Measurements from ENCODE around the gene TMEM54.
"Not testable (repeated sequence)": the region's sequence is repeated elsewhere in the genome, so short reads cannot be mapped to it uniquely, and the experiment has no call there.

Gene TMEM54

DNA sequence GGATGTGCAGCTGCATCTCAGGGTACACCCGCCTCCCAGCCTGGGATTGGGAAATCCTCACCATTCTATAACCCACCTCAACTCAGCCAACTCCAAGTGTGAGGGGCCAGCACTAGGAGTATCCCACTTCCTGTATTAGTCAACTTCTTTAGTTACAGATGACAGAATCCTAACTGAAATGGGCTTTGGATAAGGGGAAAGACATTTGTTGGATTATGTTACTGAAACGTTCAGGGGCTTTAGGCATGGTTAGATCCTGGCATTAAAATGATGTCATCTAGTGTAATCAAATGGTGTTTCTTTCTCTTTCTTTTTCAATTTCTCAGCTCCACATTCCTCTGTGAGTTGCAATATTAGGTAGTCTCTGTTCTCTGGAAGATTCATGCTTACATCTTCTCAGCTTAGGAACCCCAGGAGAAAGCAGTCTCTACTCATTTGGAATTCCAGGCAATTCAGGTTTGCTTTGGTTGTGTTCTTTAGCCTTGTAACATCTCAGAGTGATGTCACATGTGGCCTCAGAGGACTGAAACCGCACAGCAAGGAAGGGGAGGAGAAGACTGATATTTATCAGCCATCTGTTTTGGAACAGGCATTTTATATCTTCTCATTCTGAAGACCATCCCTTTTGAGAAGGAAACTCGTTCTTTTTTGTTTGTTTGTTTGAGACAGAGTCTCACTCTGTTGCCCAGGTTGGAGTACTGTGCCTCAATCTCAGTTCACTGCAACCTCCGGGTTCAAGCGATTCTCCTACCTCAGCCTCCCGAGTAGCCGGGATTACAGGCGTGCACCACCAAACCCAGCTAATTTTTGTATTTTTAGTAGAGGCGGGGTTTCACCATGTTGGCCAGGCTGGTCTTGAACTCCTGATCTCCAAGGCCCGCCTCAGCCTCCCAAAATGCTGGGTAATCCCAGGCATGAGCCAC, 18.9 kb upstream of the TMEM54 start:
- DNase-seq (ENCODE audit: low read depth in 2 of 2): no peak

DNA sequence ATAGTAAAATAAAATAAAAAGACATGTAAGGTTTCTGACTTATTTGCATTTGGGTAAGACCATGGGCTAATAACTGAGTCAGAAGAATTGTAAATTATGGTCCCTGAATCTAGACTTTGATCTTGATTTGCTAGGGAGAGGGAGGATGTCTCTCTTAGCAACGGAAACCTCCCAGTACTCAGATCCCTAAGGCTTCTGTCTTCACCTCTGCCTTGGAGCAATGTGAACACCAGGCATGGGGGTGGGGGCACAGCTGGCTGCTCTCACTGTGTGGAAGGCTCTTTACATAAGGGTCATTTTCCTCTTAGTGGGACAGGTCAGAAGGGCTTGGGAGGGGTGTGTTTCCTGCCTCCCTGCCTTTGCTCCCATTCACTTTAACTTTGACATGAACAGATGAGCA, 17.0 kb upstream of the TMEM54 start:
- DNase-seq (ENCODE audit: low read depth in 2 of 2): no peak

DNA sequence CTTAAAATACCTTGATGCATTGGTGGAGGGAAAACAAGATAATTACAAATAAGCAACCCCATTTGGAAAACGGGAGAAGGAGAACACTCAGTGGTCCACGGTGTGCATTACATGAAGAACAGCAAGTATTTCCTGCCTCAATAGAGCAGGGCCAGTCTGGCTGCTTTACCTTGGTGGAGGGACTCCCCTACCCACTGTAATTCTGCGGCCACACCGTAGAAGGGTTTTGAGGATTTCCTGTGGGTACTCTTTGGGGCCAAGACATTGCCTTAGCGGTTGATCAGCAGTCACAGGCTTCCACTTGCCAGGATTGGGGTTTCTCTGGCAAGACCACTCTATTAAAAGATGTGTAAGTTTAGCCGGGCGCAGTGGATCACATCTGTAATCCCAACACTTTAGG, 16.3 kb upstream of the TMEM54 start:
- DNase-seq (ENCODE audit: low read depth in 2 of 2): no peak

DNA sequence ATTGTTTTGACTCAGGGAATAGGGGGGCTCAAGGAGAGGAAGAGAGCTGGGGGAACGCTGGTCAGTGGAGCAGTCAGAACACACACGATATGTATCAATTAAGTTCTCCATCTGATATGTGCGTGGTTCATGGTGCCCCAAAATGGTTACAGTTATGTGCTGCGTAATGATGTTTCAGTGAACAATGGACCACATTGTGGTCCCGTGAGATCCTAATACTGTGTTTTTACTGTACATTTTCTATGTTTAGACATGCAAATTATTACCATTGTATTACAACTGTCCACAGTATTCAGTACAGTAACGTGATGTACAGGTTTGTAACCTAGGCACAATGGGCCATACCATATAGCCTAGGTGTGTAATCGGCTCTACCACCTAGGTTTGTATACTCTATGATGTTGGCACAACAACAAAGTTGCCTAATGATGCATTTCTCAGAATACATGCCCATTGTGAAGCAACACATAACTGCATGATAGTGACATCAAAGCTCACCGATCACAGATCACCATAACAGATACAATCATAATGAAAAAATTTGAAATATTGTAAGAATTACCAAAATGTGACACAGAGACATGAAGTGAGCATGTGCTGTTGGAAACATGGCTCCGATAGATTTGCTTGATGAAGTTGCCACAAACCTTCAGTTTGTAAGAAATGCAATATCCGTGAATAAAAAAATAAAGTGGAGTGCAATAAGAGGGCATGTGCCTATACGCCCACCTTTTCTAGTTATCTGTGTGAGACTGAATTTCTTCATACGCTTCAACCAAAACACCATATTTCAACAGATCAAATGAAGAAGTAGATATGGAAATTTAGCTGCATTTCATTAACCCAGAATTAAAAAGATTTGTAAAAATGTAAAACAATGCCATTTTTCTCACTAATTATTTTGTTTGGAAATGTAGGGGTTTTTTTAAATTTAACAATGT, 14.8 kb upstream of the TMEM54 start:
- no peak for DNase-seq (ENCODE audit: low read depth in 2 of 2)

DNA sequence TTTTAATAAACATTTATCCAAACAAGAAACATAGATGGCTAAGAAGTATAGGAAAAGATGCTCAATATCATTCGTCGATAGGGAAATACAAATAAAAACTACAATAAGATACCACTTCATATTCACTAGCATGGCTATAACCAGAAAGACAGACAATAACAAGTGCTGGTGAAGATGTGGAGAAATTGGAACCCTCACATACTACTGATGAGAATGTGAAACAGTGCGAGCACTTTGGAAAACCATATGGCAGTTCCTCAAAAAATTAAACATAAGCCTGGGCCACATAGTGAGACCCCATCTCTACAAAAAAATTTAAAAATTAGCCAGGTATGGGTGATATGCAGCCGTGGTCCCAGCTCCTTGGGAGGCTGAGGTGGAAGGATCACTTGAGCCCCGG, 9.1 kb upstream of the TMEM54 start:
- DNase-seq (ENCODE audit: low read depth in 2 of 2): no peak

DNA sequence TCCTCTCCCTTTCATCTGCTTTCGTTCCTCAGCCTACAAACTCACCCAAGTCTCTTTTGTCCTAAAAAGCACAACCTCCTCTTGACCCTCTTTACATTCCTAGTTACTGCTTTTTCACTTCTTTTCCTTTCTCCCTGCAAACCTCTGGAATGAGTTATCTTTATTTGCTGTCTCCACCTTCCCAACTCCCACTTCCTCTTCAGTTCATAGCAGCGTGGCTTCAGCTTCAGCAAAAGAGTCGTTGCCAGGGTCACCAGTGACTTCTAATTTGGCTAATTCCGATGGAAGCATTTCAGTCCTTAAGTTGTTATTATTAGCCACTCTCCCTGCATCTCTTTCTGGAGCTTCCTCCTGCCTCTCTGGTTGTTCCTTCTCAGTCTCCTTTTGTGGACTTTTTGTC, 6.2 kb upstream of the TMEM54 start:
- no peak for DNase-seq (ENCODE audit: low read depth in 2 of 2)

DNA sequence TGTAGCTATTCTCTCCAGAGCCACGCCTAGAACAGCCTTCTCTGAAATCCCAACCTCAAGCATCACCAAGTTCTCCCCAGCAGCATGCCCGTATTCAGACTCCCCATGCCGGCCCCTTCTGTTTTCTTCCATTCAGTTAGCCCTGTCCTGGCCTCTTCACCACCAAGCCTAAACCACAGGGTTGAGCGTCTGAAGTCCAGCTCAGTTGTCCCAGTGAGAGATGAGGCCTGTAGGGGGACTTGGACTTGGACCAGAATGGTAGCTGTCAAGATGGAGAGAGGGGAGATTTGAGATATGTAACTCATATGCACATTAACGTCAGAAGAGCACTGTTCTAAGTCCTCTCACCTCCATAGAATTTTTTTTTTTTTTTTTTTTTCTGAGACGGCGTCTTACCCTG, 5.5 kb upstream of the TMEM54 start:
- no peak for DNase-seq (ENCODE audit: low read depth in 2 of 2)

DNA sequence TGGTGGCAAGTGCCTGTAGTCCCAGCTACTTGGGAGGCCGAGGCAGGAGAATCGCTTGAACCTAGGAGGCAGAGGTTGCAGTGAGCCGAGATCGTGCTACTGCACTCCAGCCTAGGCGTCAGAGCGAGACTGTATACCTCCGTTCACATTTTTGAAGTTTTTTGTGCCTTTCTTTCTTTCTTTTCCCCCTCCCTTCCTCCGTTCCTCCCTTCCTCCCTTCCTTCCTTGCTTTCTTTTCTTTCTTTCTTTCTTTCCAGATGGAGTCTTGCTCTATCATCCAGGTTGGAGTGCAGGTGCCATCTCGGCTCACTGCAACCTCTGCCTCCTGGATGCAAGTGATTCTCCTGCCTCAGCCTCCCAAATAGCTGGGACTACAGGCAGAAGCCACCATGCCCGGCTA, 4.4 kb upstream of the TMEM54 start:
- DNase-seq (ENCODE audit: low read depth in 2 of 2): not testable (repeated sequence)

DNA sequence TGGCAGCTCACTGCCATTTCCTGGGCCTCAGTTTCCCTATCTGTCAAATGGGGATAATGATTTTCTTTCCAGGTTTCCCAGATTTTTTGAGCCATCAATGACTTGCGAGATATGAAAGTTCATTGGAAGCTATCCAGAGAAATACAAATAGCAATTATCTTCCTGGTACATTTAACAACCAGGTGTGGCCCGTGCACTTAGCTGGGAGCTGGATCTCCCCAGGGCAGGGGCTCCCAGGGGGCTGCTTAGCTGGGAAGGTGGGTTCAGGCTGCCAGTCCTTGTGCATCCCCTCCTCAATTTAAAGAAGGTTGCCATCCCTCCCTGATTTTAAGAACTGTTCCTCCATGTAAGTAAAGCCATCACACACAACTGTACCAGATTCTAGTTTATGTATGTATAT, 3.6 kb upstream of the TMEM54 start:
- DNase-seq (ENCODE audit: low read depth in 2 of 2): no peak

DNA sequence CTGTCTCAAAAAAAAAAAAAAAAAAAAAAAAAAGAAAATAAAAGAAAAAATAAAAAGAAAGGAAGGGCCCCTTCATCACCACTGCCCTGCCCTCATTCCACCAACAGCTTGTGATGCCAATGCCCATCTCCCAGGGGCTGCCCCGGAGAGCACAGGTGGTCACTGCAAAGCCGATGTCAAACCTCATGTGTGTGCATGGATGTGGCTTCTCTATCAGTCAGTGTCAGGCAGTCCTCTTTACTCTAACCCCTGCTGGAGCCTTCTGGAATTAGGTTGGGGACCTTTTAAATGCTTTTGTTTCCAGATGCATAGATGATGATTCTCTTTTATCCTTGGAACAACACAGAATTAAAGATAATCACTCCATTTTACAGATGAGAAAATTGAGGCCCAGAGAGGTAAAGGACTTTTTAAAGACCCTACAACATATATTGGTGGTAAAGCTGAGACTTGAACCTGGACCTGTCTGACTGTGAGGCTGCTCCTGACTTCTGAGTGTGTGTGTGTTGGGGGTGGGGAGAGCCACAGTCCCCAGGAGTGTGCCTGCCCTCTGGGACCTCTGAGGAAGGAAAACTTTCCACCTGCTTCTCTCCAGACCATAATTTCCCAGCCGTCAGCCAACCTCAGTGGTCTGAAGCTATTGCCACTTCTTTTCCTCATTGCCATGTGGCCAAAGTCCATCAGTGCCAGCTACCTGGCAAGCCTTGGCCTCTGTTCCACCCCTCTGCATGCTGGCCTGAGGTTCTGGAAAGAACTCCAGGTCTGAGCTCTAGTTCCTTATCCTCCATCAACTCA, 3.0 kb upstream of the TMEM54 start:
- no peak for DNase-seq (ENCODE audit: low read depth in 2 of 2)

DNA sequence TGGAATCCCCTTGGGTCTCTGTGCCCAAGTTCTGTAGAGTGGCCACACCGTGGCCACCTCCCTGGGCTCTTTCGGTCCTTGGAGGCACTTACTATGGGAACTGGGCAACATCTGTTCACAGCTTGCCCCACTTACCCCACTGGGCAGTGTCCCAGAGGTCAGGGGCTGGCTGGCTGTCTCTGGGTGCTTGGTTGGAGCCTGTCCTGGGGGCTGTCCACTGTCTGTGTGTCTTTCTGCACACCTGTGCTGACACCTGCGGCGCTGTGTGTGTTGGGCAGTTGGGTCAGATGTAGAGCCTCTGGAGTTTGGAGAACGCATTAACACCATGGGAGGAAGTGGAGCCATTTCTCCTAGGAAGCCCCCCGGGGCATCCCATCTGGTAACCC, 1.3 kb upstream of the TMEM54 start:
- DNase-seq (ENCODE audit: low read depth in 2 of 2): no peak

DNA sequence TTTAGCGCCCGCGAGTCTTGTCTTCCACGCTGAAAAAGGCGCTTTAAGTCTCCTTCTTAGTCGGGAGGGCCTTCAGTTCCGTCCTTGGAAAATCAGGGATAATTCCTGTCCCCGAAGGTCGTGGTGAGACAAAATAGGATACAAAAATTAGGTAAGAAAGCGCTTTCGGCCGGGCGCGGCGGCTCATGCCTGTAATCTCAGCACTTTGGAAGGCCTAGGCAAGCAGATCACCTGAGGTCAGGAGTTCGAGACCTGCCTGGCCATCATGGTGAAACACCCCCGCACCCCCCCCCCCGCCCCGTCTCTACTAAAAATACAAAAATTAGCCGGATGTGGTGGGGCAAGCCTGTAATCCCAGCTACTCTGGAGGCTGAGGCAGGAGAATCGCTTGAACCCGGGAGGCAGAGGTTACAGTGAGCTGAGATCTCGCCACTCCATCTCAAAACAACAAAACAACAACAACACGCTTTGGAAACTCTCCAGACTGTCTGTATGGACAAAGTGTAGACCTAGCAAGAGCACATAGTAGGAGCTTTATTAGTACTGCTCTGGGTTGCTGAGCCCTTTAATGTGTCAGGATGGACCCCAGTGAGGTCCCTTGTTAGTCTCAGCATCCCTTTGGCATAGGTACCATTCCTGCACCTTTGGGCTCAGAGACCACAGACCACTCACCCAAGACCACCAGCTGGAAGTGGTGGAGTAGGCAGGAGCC, 790 bp upstream of the TMEM54 start:
- DNase-seq (ENCODE audit: low read depth in 2 of 2): no peak

DNA sequence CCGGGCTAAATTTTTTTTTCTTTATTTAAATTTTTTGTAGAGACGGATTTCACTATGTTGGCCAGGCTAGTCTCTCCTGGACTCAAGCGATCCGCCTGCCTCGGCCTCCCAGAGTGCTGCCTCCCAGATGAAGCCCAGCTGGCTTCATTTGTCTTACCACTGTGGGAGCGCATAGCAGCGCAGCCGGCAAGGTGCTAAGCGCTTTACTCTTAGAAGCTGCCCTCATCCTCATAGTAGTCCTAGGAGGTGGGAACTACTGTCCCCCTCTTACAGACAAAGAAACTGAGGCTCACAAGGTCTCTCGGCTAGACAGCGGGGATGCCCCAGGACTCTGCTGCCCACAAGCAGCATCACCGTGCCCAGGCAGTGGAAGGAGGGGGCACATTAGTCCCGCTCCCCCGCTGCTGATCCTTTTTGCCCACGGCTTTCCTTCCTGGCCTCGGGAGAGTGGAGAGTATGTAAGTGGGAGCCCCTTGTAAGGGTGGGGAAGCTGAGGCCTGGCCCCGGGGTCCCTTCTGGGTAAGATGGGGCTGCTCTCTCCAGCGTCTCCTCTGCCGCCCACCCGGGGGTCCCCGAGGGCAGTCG, 726 bp downstream of the TMEM54 start:
- no peak for DNase-seq (ENCODE audit: low read depth in 2 of 2)

DNA sequence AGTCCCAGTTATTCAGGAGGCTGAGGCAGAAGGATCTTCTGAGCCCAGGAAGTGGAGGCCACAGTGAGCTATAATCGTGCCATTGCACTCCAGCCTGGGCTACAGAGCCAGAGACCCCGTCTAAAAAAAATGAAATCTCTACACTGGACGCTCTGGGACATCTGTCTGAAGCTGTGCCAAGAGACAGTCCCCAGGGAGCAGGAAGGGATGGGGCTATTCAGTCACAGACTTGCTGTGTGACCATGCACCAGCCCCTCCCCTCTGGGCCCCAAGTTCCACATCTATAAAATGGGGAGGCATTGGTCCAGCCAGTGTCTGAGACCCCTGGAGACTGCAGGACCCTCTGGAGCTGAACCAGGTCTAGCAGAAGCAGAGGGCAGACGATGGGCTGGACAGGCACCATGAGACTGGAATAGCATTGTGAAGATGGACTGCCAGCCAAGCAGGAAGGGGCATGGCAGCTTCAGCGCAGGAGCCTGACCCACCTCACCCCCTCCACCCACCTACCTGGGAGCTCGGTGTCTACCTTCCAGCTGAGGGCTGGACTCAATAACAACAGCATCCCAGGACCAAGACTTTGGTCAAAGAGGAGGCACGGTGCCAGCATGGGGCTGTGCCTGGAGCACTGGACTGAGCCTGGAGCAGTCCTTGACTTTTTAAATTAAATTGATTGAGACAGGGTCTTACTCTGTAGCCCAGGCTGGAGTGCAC, 1.4 kb downstream of the TMEM54 start:
- DNase-seq (ENCODE audit: low read depth in 2 of 2): no peak

DNA sequence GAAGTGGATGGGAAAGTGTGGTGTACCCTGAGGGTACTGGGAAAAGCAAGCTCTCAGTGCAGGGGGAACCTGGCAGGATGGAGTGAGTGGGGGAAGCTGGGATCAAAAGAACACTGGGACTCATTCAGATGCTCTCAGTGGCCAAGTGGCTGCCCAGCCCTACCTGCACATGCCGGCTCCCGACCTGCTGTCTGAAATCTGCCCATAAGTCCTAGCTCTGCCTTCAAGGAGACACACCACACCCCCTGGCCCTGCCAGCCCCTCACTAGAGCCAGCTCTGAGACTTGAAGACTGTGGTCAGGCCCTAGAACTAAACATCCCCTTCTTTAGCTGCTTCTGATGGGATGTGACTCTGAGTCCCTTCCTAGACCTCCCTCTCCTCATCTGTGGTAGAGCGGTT, 2.2 kb downstream of the TMEM54 start:
- DNase-seq (ENCODE audit: low read depth in 2 of 2): no peak

DNA sequence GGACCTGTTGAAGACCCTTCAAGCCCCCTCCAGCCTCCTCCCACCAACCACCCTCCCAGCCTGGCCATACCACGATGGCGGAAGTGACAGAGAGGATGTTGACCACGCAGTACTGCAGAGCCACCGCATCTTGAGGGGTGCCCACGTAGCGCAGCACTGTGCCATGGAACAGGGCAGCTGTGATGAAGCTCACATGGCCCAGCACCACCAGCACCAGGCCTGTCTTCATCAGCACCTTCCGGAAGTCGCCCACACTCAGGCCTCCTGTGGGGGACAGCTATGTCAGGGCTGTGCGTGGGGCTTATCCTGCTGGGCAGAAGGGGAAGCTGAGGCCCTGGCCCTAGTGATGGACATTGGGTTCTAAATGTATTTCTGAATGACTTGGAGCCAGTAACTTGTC, 3.1 kb downstream of the TMEM54 start:
- no peak for DNase-seq (ENCODE audit: low read depth in 2 of 2)

DNA sequence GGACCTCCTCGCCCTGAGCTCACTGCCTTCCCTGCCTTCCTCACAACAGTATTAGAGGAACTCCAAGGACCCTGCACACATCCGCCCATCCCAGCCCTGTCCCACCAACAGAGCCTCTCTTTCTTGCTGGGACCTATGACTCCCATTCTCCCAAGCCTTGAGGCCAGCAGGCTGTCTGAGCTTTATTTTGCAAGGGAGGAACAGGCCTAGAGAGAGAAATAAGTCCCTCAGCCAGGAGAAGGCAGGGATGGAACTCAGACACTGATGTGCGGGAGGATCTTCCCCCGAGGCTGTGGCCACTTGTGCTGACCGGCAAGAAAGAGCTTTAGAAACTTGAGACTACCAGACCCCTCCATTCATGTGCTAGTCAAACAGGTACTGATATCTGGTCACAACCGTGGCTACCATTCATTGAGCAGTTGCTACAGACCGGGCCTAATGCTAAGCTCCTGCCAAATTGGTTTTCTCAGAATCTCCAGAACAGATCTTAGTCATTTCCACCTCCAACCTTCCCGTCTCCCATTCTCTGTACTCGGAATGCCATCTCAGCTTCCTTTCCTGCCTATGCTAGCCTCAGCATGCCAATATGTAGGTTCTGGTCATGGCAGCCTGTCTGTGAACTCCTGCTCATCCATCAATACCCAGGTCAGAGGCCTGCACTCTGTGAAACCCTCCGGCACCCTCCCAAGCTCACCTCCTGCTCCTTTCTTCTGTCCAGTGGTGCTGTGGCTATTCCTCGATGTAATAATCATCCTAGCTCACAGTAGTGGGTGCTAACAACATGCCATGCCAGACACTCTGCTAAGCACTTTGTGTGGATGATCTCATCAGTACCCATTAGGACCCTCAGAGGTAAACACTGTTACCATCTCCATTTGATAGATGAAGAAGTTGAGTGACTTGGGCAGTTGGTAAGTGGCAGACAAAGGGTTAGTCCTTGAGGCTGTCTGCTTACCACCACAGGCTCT, 3.8 kb downstream of the TMEM54 start:
- DNase-seq (ENCODE audit: low read depth in 2 of 2): no peak

DNA sequence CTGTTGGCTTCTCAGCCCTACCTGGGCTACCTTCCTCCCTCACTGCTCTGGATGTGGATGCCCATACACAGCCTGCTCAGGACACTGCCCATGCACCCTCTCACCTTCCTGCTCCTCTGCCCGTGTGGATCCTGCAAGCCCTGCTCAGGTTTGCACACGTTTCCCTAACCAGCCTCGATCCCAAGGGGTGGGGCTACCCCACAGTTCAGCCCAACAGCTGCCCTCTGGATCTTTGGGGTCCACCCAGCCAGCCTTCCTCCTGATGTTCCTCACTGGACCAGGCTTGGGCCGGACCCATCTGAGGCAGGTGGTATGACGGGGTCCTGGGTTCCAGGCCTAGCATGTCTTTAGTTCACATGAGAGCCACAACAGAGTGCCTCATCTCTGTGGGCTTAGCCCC, 4.7 kb downstream of the TMEM54 start:
- no peak for DNase-seq (ENCODE audit: low read depth in 2 of 2)

Data from stimulated activated CD4-positive, alpha-beta T cell treated with anti-CD3 and anti-CD28 coated beads, Interleukin-1b, Interleukin-23, amount 100 ng/mL, for 1 hour (primary cell).